Stimulated activated CD8-positive, alpha-beta memory T cell treated with anti-CD3 and anti-CD28 coated beads, Interleukin-12 subunit alpha, Interleukin-12 subunit beta, amount 100 ng/mL, for 4 hours (primary cell): Measurements from ENCODE around the gene DOK6.

Experiments used
- DNase-seq: peaks from one replicate; pipeline ENCODE4 v3.0.0-alpha.2; 2020; ENCODE audit warnings: low read depth

Gene DOK6

DNA sequence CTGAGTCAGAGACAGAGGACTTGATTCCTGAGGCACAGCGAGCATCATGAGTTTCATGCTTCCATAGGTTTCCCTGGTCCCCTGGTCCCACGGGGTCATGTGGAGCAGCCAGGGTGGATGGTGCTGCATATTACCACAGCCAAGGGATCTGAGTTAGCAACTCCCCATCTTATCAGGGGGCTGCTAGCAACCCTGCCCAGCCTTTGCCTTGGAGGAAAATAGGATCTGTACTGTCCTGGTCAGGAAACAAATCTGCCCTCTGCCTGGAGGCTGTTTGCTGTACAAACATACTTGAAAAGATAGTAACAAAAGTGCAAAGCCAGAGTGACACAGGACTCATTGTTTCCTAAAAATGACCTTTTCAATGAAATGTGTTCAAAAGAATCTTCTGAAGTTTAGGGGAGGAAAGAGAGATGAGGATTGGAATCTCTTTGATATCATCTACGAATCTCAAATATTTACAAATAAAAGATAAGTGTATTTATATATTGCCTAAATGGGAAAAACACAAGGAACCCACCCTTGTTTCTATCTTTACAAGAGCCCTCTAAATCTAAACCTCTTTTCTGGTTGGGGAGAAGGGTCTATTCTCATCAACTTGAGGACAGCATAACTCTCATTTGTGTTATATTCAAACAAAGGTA, 352.2 kb downstream of the DOK6 start:
- DNase-seq, result no peak

- no peak for DNase-seq
Measured at GRCh38 chr18:69754108-69754507, 353.4 kb downstream of the DOK6 start.

GRCh38 chr18:69755041-69755440, 354.4 kb downstream of the DOK6 start:
- DNase-seq, result no peak

DNA sequence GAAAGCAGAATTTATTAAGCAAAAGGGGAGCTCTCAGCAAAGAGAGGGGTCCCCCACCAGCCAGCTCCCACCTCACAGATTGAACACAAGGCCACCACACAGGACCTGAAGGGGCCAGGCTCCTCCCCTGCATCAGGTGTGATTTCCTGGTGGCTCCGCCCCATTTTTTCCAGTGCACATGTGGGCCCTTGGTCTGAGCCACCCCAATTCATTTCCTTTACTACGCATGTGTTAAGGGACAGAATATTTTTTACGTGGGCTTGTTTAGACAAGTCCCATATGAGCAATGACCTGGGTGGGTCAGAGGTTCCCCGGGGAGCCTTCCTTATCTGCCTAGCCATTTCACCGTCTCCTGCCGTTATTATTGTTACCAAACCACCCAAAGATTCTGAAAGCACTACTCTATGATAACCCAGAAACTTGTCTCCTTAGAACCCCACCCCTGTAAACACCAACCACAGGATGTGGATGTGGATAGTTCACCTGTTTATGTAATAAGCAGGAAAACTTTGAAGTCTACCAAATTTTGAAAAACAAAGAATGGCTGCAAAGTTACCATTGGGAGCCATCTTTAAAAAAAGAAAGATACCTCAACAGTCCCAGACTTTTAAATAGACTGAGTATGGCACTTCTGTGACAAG, 355.3 kb downstream of the DOK6 start:
- no peak for DNase-seq

- DNase-seq, result no peak
Measured at GRCh38 chr18:69757733-69758132, 357.0 kb downstream of the DOK6 start.

DNA sequence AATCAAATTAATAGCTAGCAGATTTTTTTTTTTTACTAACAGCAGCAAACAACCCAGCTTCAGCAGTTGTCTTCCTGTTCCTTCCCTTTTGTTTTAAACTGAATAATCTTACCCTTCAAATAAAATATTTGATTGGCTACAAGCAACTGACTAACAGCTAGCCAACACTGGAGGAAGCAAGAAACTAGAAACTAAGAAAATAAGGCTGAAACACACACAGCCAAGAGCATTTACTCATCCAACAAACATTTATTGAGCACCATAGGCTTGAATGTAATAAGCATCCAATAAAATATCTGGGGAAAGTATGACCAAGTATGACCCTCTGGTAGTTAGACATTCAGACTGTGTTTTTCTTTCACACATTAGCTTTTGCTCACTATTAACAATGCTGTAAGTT, 357.8 kb downstream of the DOK6 start:
- no peak for DNase-seq

- no peak for DNase-seq
Measured at GRCh38 chr18:69759046-69759445, 358.4 kb downstream of the DOK6 start.

- no peak for DNase-seq
Measured at GRCh38 chr18:69763002-69763401, 362.3 kb downstream of the DOK6 start.

- DNase-seq, result no peak
Measured at GRCh38 chr18:69763821-69764220, 363.1 kb downstream of the DOK6 start.

GRCh38 chr18:69770238-69770637, 369.6 kb downstream of the DOK6 start:
- DNase-seq, result no peak

DNA sequence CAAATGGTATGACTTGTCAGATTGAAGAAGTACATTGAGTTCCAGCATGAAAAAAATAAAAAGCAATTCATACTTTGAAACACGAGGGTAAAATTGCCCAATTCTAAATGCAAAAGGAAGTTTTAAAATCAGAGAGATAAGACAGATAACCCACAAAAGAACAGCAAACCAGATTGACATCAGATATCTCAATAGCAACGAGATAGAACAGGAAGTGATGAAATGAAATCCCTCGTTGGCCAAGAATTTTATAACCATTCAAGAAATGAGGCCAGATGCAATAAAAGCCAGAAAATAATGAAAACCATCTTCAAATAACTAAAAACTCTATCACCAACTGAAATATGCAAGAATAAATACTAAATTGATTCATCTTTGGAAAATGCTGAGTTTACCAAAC, 374.1 kb downstream of the DOK6 start:
- no peak for DNase-seq

- no peak for DNase-seq
Measured at GRCh38 chr18:69777248-69777647, 376.6 kb downstream of the DOK6 start.

- DNase-seq, result no peak
Measured at GRCh38 chr18:69778680-69779079, 378.0 kb downstream of the DOK6 start.

- DNase-seq, result no peak
Measured at GRCh38 chr18:69780851-69781250, 380.2 kb downstream of the DOK6 start.

DNA sequence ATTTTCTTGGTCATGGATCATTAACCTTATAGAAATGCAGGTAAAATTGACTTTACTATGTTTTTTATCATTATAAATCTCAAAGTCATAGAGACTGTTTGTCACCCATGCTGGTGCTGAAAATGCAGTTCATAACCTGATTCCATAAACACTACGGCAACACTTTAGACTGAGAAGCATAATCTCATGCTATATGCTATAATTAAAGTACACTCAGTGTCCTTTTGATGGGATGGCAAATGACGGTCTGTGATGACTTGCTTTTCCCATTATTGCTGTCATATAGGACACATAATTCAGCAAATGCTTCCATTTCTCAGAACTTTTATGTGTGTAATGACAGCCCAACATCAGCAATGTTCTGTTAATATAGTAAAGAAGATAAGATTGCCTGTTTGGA, 384.1 kb downstream of the DOK6 start:
- no peak for DNase-seq

DNA sequence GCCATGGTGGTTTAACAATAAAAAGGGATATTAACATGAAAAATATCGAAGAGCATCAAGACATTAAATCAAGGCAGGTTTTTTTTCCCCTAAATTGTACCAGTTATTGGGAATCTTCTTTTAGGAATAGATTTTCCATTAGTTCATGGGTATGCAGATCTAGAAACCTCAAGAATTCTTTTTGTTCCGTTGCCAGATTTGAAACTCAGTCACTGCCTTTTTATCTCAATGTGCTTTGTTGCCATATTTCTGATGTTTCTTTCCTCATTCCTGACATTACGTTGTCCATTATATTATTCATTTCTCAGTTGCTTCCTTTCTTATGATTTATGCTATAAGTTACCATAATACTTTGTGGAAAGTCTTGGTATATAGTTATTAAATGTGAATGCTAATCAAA, 384.8 kb downstream of the DOK6 start:
- DNase-seq, result no peak

- no peak for DNase-seq
Measured at GRCh38 chr18:69786427-69786826, 385.7 kb downstream of the DOK6 start.

- no peak for DNase-seq
Measured at GRCh38 chr18:69787825-69788547, 387.3 kb downstream of the DOK6 start.

DNA sequence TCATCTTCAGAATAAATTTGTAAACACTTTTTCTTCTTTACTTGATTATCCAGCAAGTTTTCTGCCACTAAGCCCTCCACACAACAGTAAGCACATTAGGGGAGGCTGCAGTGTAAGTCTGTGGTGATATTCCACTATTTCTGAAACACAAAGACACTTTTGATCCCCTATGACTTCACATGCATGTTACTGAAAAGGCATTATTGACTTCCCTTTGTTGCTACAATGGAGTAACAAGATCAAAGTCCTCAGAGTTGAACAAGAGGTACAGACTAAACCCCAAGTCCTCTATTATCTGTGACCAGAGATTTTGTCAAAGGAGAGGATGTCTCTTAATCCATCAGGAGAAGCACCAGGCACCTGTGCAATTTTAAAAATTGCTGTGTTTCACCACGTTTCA, 389.1 kb downstream of the DOK6 start:
- no peak for DNase-seq

DNA sequence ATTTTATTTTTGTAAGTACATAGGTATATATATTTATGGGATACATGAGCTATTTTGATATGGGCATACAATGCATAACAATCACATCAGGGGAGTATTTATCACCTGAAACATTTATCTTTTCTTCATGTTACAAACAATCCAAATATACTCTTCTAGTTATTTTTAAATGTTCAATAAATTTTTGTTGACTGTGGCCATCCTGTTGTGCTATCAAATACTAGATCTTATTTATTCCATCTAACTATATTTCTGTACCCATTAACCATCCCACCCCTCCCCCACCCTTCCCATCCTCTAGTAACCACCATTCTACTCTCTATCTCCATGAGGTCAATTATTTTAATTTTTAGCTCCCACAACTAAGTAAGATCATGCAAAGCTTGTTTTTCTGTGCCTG, 390.0 kb downstream of the DOK6 start:
- no peak for DNase-seq

- DNase-seq, result no peak
Measured at GRCh38 chr18:69795791-69796190, 395.1 kb downstream of the DOK6 start.

- no peak for DNase-seq
Measured at GRCh38 chr18:69804776-69805501, 404.3 kb downstream of the DOK6 start.

- no peak for DNase-seq
Measured at GRCh38 chr18:69808399-69808798, 407.7 kb downstream of the DOK6 start.
